Keratinocyte (primary cell): Measurements from ENCODE around the gene MALAT1.

Source experiments
- CTCF ChIP-seq, 3 experiments: IDR thresholded peaks in 1 of 3; conservative IDR thresholded peaks in 1 of 3; optimal IDR thresholded peaks in 1 of 3; 2 replicates in 2 of 3; 3 replicates in 1 of 3; pipeline versions ENCODE3 to v1.5.1; 2011; ENCODE audit warnings: low read length in 3 of 3, mild to moderate bottlenecking in 3 of 3, moderate library complexity in 2 of 3, control low read depth in 1 of 3, inconsistent platforms in 1 of 3; ENCODE audit not compliant: insufficient read depth in 2 of 3; ENCODE audit errors: extremely low read depth in 1 of 3
- EZH2 ChIP-seq: IDR thresholded peaks from one replicate; pipeline ENCODE4 v1.6.1; 2012; ENCODE audit warnings: inconsistent platforms, mild to moderate bottlenecking, low read length, moderate library complexity

- TF ChIP-seq EZH2: no peak
- no peak for TF ChIP-seq CTCF (optimal IDR thresholded peaks at IDR 0.05 in 1 of 3, IDR thresholded peaks at IDR 0.05 in 1 of 3, conservative IDR thresholded peaks at IDR 0.05 in 1 of 3; ENCODE audit: extremely low read depth in 1 of 3, insufficient read depth in 2 of 3, low read length in 3 of 3)
These were observed 3.4 kb downstream of the MALAT1 start for GRCh38 chr11:65502274-65502554.
